Stromal cell of bone marrow (primary cell): Measurements from ENCODE around the gene LIMCH1.
A peak's percentile ranks its signal among the peaks of the same experiment; 100 is the strongest.
"Not testable (repeated sequence)": the region's sequence is repeated elsewhere in the genome, so short reads cannot be mapped to it uniquely, and the experiment has no call there.

Experiments used
- DNase-seq: peaks from one replicate; pipeline ENCODE4 v3.0.0-alpha.2; 2012; ENCODE audit warnings: low read depth

Gene LIMCH1

DNA sequence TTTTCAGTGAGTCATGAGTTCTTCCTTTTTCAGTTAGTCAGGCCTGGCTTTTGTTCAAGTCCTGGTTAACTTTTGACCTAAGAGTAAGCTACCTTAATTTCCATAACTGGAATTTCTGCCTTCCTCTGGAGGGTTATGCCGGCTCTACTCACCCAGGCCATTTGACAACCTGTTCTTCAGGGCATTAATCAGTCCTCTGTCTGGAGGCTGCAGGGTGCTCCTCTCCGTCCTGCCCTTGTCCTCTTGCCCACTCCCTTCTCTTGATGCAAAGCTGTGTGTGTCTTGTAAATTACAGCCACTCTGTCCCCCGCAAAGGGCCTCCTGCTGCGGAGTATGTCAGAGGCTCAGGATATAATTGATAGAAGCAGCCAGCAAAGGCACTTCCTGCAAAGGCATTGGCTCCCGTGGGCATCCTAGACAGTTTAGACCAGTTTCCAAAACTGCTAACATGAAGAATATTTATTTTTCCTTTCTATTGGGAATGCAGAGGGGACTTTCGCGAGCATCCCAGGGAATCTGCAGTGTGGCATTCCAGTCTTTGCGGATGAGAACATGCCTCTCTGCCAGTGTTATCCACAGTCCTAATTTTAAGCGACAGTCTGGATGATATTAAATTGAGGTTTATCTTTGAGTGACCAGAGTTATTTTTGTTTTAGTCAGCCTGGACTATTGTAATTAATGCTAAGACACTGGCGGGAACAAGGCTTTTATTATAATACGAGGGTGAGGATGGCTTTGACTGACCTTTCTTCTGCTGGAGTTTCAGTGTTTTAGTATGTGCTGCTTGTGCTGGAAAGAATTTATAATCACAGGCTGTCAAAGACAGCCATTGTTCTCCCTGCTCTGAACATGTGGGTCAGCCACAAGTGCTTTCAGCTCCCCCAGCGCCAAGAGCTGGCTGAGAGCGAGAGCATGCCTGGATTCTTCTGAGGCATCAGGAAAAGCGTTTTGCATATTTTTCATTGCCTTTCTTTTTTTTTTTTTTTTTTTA, 74.2 kb downstream of the LIMCH1 start:
- peak; percentile 32 for DNase-seq

DNA sequence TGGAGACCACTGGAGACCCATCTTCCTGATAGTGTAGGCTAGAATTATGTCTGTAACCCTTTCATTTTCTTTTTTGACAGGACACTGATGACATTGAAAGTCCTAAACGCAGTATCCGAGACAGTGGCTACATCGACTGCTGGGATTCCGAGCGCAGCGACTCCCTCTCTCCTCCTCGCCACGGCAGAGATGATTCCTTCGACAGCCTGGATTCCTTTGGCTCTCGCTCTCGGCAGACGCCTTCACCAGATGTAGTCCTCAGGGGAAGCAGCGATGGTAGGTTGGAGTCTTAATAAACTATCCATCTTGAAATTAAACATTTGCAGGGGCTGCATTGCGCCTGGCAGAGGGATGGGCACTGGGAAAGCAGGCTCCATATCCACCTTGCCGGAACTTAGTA, 75.4 kb downstream of the LIMCH1 start:
- DNase-seq = no peak

DNA sequence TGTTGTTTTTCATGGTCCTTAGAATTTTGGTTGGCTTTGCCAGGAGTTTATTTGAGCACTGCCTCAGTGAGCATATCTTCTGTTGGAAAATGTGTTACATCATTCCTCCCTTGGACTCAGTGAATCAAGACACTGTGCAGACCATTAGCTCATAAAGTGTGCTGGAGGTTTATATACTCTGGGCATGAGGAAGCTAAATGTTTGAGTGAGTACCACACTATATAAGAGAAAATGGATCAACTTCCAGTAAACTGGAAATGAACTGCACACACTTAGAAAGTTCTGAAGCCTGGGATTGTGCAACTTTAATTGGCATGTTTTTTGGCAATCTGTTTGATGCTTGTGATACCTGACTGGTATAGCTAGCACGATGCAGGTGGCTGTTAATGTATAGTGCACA, 75.9 kb downstream of the LIMCH1 start:
- DNase-seq = no peak

DNA sequence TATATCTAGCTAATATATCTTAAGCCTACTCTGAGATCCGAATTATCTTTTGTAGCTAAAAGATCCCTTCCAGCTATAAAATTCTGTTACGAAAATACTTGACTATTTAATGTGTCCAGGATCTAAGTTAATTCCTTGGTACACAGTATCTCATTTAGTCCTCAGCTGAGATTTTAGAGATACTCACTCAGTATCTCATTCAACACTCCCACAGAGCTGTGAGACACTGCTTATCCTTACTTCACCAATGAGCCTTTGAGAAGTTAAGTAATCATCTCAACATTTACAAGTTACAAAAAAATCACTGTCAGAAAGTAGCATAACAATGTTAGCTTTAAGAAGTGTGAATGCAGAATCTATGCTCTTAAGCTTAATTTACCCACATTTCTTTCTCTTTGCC, 76.6 kb downstream of the LIMCH1 start:
- no peak for DNase-seq

DNA sequence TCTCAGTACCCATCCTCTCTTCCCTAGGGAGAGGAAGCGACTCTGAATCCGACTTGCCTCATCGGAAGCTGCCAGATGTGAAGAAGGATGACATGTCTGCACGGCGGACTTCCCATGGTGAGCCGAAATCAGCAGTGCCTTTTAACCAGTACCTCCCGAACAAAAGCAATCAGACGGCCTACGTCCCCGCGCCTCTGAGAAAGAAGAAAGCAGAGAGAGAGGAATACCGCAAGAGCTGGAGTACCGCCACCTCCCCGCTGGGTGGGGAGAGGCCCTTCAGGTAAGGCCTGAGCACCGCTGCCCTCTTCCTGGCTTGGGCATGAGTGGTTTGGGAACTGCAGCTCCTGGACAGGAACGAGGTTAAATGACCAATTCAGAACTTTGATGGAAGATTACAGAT, 81.2 kb downstream of the LIMCH1 start:
- DNase-seq = no peak

DNA sequence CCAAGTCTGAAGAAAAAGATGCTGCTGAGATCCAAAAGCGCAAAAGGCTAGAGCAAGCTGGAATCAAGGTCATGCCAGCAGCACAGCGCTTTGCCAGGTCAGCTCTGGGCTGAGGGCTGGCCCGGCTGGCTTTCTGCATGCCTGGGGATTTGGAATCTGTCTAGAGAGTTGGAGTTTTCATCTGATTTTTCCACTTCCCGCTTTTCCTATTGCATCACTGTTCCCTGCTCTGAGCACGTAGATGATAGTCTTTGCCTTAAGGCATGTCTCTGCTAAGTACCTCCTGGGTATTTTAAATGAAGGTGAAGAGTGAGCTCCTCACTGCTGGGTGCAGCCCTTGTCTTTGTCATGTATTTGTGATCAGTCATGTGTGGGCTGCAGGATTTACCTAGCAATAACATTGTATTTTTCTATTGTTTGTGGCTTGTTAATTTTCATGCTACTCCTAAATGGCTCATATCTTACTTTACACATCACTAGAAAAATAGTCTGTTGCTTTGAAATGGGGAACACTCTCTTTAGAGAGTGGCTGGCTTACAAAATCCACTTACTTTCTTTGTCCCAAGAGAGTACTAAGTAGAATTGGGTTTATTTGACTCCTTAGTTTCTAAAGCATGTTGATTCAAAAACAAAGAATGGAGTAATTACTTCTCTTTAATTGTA, 82.8 kb downstream of the LIMCH1 start:
- DNase-seq = no peak

DNA sequence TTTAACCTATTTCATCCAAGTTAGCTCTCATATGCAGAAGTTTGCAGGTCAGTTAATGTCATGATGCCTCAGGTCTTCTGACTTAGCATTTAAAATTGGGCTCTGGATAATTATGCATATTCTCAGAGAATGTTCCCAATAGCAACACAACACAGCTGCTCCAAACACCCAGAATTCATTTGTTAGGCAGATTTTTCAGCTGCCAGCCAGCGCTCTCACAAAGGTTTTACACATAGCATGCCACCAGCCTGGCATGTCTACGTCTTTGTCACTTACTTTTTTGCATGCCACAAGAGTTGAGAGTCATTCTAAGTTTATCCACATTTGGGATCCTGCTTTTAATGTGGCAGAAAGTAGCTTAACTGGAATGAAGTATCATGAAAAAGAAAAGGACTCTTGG, 84.8 kb downstream of the LIMCH1 start:
- no peak for DNase-seq

DNA sequence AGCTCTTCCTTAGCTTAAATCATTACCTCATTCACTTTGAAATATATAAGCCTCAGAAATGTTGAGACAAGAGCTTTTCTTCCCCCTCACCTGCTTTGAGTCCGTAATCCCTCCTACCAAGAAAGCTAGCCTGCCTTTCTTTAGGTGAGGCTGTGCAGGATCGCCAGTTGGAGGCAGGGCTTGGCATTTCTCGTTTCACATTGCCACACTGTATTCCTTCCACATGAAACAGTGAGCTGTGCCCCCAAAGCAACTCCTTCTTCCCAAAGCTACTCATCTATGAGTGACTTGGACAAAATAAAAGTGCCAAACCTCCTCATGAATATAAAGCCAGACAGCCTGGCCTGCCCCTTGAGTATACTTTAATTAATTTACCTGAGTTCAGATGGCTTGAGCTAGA, 86.8 kb downstream of the LIMCH1 start:
- DNase-seq = no peak

DNA sequence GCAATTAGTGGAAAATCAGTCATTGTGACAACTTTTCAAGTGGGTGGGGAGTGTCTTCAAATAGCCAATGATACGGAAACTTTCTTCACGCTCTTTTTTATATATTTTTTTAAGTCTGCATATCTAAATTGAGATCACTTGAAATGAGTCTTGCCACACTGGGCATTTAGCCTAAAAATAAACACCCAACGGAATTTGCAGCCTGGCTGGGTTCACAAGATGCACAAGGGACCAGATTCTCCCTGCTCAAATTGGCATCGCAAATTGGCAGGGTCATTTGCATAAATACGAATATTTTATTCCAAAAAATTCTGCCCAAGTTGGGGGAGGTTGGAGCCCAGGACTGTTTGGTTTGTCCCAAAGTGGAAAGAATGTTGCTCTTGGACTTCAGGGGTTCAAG, 87.6 kb downstream of the LIMCH1 start:
- DNase-seq = no peak

DNA sequence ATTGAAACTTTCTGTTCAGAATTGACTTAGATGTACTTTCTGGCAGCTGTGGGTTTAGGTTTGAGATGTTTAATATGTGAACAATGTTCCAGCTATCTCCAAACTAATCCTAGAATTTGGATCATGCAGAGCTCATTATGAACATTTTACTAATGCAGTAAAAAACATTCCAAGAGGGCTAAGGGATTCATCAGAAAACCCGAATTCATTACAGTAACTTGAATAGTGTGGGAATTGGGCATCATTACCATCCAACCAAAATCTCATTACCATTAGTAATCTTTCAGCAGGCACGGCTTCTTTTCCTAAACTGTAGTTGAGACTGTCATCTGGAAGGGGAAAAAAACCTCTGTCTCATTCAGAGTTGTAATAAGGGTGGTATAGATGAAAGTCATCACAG, 91.0 kb downstream of the LIMCH1 start:
- no peak for DNase-seq

DNA sequence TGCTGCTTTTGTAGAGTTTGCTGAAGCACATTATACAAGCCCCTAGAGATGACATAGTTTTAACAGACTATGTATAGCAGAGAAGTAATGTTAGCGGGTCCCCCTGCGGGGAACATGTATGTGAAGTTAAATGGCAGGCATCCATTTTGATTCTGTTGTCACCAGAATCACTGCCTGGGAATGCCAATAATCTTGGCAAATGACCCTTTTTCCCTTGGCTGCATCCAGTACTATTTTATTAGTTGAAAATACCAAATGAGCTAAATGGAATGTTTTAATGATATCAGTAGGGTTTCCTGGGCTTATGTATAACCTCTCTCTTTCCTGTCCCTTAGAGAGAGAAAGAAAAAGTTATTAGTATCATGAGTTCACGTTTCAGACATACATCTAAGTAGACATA, 93.6 kb downstream of the LIMCH1 start:
- DNase-seq = no peak

DNA sequence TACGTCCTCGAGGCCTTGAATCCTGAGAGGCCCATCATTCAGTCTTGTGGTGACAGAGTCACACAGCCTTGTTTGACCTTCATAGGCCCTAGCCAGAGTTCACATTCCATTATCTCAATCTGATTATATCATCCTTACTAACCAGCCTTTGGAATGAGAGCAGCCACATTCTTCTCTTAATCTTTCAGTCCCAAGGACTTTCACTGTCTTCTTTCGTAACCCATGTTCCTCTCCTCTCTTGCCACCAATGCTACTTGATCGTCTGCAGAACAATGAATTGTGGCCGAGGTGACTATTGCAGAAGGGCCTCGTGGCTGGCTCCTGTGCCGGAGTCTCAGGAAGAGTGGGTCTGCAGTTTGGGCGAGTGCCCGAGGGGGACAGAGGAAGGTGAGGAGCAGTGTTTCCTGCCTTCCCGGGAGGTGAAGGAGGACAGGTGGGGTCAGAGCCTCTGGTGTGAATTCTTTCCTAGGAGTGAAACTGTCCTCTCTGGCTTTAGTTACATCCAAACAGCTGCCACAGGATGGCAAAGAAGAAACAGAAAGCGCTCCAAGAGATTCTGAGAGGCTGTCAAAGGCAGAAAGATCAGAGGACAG, 94.6 kb downstream of the LIMCH1 start:
- no peak for DNase-seq

DNA sequence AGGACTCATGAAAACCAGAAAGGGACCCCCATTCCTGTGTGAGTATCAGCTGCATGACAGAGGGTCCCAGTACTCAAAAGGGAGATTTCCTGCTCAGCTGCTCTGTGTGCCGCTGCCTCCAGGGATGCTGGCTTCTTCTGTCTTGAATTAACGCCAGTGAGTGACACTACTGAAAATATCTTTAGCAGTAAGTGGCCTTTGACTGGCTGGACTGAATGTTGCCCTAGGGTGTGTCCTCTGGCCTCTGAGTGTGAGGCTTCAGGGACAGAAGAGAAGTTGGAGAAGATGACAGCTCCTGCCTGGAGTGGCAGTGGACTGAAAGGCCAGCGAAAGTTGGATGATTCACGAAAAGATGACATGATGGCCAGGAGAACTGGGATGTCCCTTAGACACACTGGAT, 95.4 kb downstream of the LIMCH1 start:
- no peak for DNase-seq

DNA sequence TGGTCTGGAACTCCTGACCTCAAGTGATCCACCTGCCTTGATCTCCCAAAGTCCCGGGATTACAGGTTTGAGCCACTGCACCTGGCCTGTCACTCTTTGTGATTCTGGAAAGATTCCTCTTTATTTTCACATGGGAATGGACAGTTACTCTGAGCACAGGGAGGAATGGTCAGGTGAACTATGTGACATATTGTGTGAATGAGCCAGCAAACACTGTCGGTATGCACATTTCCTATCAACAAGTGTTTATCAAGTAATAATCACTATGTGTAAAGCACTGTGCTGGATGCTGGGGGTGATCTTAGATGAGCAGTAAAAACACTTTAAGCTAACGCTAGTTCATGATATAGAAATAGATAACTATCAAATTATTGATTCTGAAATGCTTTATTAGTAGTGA, 97.5 kb downstream of the LIMCH1 start:
- no peak for DNase-seq

DNA sequence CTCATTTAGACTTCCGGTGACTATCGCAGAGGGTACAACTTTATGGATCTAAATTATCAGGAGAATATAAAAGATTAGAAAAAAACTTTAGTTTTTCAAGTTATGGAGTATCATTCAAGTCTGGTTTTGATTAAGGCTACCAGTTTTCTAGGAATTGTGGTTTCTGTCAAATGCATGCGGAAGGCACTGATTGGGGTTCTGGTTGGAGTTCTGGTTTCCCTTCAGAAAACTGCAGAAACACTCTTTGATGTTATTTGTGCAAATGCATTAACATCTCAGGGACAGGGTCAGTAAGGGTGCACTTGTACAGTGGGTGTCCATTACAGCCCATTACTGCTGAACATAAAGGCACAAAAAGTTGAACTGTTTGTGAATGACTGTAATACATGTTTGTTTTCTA, 100.2 kb downstream of the LIMCH1 start:
- no peak for DNase-seq

DNA sequence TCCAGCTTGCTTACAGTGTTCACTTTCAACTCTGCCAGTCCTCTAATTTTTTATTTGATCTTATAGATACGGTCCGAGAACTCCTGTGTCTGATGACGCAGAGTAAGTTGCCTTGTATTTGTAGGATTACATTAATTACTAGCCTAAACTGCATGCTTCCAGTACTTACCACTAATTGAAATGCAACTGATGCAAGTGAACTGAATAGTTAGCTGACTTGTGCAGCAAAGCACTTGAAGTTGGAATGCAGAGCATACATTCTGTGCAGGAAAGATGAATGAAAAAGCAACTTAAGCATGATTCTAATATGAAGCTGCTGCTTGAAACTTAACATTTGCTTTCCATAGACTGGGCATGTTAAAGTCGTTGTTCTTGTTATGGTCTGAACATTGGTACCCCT, 100.9 kb downstream of the LIMCH1 start:
- no peak for DNase-seq

DNA sequence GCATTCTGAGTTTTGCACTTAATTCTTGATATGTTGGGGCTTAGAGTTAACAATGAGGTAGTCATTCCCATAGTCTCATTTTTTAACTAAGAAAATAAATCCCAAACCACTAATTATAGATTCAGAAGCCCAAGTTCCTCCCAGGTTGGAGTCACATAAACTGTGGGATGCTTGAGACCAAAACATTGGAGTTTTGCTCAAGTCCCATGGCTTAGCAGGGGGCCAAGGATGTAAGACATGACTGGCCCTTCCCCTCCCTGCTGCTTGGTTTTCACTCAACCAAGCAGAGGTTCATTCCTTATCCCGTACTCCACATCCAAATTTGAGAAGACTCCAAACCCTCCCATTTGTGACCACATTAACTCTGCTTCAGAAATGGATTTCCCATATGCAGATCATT, 101.3 kb downstream of the LIMCH1 start:
- DNase-seq = no peak

DNA sequence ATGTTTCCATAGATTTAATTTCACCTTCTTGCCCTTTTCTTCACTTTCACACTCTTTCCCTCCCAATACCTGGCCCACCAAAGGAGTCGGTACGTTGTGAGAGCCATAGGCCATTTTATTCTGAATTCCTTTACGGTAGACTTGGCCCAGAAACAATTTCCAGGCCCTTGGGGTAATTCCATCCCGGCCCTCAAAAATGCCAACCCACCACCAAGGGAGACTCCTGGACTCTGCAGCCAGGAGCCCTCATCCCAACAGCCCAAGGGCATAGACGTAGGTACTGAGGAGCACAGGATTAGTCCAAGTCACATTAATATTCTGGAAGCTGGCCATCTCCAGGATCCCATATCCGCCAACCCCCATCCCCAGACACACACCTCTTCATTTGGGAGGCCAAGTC, 102.9 kb downstream of the LIMCH1 start:
- no peak for DNase-seq

DNA sequence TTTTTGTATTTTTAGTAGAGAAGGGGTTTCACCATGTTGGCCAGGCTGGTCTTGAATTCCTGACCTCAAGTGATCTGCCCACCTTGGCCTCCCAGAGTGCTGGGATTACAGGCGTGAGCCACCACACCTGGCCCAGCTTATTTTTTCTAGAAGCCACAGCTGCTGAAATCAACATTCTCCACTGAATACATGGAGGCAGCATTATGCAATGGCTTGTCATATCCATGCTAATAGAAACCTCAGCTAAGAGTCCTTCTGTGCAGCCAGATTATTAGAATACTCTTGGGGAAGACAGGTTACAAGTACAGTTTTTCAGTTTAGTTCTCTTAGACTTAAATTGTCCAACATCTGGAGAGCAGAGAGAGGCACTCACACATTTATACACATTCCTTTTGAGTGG, 104.8 kb downstream of the LIMCH1 start:
- DNase-seq = not testable (repeated sequence)

DNA sequence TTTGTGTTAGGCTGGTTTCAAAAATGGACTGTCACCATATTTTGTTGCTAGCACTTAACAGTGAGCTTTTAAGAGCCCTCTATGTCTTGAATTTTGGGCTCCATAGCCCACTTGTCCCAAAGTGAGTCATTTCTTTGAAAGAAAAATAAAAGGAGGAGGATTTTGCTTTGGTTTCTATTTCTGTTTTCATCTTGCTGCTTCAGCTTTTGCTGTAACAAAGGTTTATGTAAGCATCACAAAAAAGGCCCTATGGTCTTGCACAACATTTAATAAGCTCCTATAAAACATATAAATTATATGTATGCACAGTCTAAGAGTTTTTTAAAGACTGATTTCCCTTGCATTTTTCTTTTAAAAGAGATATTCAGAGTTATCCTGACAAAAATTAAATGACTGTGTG, 105.4 kb downstream of the LIMCH1 start:
- DNase-seq = no peak

DNA sequence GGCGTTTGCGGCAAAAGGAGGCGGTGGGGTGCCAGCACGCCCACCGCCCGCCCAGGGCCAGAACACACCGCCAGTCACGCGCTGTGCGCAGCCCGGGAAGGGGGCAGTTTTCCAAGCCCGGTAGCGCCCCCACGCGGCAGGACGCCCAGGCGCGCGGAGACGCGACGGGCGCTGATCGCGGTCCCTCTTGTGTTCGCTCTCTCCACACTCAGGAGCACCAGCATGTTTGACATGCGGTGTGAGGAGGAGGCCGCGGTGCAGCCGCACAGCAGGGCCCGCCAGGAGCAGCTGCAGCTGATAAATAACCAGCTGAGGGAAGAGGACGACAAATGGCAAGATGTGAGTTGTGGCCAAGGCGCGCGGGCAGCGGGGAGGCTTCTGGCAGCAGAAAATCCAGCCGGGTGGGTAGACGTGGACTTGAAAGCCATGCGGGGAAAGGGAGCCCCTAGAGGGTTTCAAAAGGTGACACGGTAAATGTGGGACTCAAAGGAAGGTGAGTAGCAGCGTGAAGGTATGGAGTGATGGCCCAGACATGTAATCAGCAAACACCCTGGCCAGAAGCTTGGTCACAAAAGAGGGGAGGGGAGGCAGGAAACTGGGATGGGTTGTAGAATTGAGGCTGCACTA, 106.4 kb downstream of the LIMCH1 start:
- DNase-seq = no peak

DNA sequence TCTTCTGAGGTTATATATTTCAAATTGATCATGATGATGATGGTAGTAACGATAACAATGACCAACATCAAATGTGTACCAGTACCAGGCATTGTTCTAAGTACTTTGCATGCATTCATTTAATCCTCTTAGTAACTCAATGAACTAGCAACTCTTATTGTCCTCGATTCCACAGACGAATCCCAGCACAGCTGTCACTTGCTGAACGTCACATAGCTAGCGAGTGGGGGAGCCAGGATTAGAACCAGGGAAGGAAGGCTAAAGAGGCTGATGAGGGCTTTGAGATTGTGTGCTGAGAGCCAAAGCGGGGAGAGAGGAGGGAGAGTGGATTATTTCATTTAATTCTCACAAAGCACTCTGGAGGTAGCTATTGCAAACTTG, 106.9 kb downstream of the LIMCH1 start:
- no peak for DNase-seq
